ENCODE data around the gene SHROOM2. TPM values are rescaled to one million over a fixed set of nuclear protein-coding genes. Genes with fewer than 3 reads are reported as not detected.

The SHROOM2 gene
- total RNA-seq, 2 donors from 2014 or later = 3.9 to 7.8 TPM

GRCh38 chrX:9848718-9849479 is 62.7 kb downstream of the SHROOM2 start:
- H3K27me3 ChIP-seq = no peaks in the 10 kb centered on the region
- no peaks in the 10 kb centered on the region for H3K9me3 ChIP-seq
- H3K9ac ChIP-seq (ENCODE audit: low read depth in 2 of 2, low read length in 2 of 2) = no peak overlapping the region
- H3K27ac ChIP-seq = no peak overlapping the region
- no peak overlapping the region for H3K4me3 ChIP-seq
- H3K4me1 ChIP-seq = no peaks in the 10 kb centered on the region
- no peak for TF ChIP-seq CTCF (IDR thresholded peaks at IDR 0.05)
- no peaks in the 10 kb centered on the region for H3K36me3 ChIP-seq
- intact Hi-C loops (cut with DNase I) = no loop called here
- no peak for DNase-seq

- Histone ChIP-seq H3K36me3 (no peaks in the 10 kb centered on the region), H3K9ac (ENCODE audit: low read depth in 2 of 2, low read length in 2 of 2) (no peak overlapping the region), H3K27ac (no peak overlapping the region), H3K4me3 (no peak overlapping the region), H3K9me3 (no peaks in the 10 kb centered on the region), H3K4me1 (no peaks in the 10 kb centered on the region), H3K27me3 (no peaks in the 10 kb centered on the region)
- TF ChIP-seq CTCF (IDR thresholded peaks at IDR 0.05) = no peak
- DNase-seq = no peak
- intact Hi-C loops (cut with DNase I) = no loop called here
Observed at GRCh38 chrX:9851890-9852289, 65.7 kb downstream of the SHROOM2 start.

- Histone ChIP-seq H3K36me3 (no peaks in the 10 kb centered on the region), H3K27ac (no peak overlapping the region), H3K4me1 (no peaks in the 10 kb centered on the region), H3K27me3 (no peaks in the 10 kb centered on the region), H3K4me3 (no peak overlapping the region), H3K9ac (ENCODE audit: low read depth in 2 of 2, low read length in 2 of 2) (no peak overlapping the region), H3K9me3 (no peaks in the 10 kb centered on the region)
- intact Hi-C loops (cut with DNase I) = no loop called here
- DNase-seq = no peak
- no peak for TF ChIP-seq CTCF (IDR thresholded peaks at IDR 0.05)
Observed at GRCh38 chrX:9853307-9853706, 67.1 kb downstream of the SHROOM2 start.

- Histone ChIP-seq H3K9ac (ENCODE audit: low read depth in 2 of 2, low read length in 2 of 2) (no peak overlapping the region), H3K4me3 (no peak overlapping the region), H3K4me1 (no peaks in the 10 kb centered on the region), H3K9me3 (no peaks in the 10 kb centered on the region), H3K27ac (no peak overlapping the region), H3K36me3 (no peaks in the 10 kb centered on the region), H3K27me3 (no peaks in the 10 kb centered on the region)
- DNase-seq = no peak
- intact Hi-C loops (cut with DNase I) = no loop called here
- no peak for TF ChIP-seq CTCF (IDR thresholded peaks at IDR 0.05)
Observed at GRCh38 chrX:9855561-9856283, 69.5 kb downstream of the SHROOM2 start.

GRCh38 chrX:9856588-9856987 is 70.4 kb downstream of the SHROOM2 start:
- DNase-seq = no peak
- Histone ChIP-seq H3K9me3 (no peaks in the 10 kb centered on the region), H3K9ac (ENCODE audit: low read depth in 2 of 2, low read length in 2 of 2) (no peak overlapping the region), H3K36me3 (no peaks in the 10 kb centered on the region), H3K27ac (no peak overlapping the region), H3K27me3 (no peaks in the 10 kb centered on the region), H3K4me3 (no peak overlapping the region), H3K4me1 (no peaks in the 10 kb centered on the region)
- intact Hi-C loops (cut with DNase I) = no loop called here
- no peak for TF ChIP-seq CTCF (IDR thresholded peaks at IDR 0.05)

Data from colonic mucosa (tissue), 4 donors.